Measurements from ENCODE around the gene ST6GALNAC2.

ST6GALNAC2 gene

GRCh38 chr17:76553178-76553908, 32.3 kb downstream of the ST6GALNAC2 start:
- no peak for DNase-seq

DNA sequence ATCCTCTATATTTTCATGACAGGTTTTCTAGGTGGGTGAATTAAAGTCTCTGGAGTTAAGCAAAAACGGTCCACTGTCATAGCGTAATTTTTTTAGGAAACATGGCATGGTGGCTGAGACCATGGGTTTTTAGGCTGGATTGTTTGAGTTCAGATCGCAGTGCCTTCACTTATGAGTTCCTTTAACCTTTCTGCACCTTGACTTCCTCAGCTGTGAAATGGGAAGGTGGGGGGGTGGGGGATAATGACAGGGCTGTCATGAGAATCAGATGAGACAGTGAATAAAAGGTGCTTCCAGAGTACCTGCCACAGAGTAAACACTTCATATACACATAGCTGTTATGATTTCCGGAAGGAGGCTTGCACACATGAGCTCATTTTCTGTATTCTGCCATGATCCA, 34.0 kb downstream of the ST6GALNAC2 start:
- no peak for DNase-seq

DNA sequence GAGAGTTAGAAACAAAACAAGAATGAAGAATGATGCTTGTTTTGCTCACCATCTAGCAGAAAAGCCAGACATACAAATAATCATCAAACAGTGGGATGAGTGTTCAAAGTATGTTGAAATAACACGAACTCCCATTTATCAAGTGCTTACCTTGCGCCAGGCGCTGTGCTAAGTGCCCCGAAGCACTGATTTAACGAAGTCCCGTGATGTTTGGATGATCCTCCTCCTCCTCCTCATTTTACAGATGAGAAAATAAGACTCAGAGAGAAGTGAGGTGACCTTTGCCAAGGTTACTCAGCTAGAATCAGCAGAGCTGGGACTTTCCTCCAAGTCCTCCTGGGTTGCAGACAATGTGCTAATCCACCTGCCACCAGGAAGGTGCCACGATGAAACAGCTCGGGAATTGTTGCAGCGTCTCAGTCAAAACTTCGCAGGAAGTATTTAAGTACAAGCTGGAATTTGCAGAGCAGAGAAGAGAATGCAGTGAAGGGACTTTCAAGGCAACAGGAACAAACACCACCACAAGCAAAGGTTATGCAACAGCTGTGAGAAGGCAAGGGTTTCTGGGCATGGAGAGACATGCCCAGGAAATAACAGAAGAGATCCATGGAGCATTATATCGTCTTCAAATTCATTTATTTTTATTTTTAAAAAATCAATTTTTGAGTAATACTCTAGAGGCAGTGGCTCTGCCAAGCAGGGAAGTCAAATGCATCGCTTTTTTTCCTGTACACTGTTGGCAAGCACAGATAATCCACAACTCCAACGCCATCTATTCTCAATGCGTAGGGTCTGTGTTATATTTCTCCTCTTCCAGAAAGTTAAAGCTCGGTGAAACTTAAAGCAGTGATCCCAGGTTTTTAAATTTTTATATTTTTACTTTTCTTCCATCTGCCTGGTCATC, 34.7 kb downstream of the ST6GALNAC2 start:
- no peak for DNase-seq

DNA sequence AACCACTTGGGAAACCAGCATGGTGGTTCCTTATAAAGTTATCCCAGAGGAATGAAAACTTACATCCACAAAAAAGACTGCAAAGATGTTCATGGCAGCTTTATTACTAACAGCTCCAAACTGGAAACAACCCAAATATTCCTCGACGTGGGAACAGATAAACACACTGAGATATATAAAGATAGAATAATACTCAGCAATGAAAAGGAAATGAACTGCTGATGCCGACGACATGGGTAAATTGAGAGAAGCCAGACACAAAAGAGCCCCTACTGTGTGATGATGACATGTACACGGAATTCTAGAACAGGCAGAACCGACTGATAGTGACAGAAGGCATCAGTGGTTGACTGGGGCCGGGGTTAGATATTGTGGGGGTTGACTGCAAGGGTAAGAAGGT, 36.1 kb downstream of the ST6GALNAC2 start:
- DNase-seq: no peak

- no peak for DNase-seq
Observed at GRCh38 chr17:76549215-76549518, 36.5 kb downstream of the ST6GALNAC2 start.

- DNase-seq: no peak
Observed at GRCh38 chr17:76548378-76549214, 37.1 kb downstream of the ST6GALNAC2 start.

GRCh38 chr17:76547642-76548202, 37.9 kb downstream of the ST6GALNAC2 start:
- no peak for DNase-seq

- peak; percentile 57 for DNase-seq
Observed at GRCh38 chr17:76547183-76547641, 38.4 kb downstream of the ST6GALNAC2 start.

DNA sequence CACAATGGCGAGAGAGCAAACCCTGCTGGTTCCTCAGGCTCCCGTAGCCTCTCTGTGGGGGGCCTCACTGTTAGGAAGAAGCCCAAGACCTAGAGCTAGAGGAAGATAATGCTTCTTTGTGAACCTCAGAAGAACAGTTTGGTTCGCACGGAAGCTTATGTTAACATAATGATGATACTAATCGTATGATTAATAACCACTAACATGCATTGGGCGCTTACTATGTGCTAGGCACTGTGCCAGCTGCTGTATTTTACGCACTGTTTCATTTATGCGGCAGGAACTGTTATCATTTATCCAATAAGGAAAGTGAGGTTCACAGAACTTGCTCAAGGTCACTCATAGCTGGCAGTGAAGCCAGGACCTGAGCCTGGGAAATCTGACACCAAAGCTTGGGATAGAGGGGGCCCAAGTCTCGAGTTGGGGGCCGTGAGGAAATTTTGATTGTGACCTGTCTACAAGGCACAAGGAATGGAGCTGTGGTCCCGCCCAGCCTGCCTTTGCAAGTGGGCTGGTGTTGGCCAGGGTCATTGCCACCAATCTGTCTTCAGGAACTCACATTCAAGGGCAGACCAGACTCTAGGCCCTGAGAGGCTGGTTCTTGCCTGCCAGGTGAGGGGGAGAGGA, 39.0 kb downstream of the ST6GALNAC2 start:
- no peak for DNase-seq

- no peak for DNase-seq
Observed at GRCh38 chr17:76545918-76546555, 39.6 kb downstream of the ST6GALNAC2 start.

GRCh38 chr17:76544546-76545365, 40.9 kb downstream of the ST6GALNAC2 start:
- DNase-seq: no peak

GRCh38 chr17:76543826-76544545, 41.7 kb downstream of the ST6GALNAC2 start:
- DNase-seq: no peak

- no peak for DNase-seq
Observed at GRCh38 chr17:76543482-76543825, 42.2 kb downstream of the ST6GALNAC2 start.

DNA sequence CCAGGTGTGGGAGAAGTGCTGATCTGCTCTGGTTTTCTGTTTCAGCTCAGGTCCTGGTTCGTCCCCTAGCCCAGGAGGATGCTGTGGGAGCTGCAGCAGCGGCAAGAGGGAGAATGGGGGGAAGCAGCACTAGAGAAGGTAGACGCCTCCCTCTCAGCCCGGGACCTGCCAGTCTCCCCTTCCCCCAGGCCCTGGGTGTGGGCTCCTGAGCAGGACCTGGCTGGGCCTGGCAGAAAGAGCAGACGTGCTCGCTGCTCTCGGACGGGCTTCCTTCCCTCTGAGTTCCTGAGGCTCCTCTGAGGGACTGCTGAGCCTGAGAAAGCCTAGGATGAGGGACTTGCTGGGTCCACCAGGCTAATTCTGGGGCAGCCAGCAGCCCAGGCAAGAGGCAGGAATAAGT, 42.7 kb downstream of the ST6GALNAC2 start:
- DNase-seq: no peak

DNA sequence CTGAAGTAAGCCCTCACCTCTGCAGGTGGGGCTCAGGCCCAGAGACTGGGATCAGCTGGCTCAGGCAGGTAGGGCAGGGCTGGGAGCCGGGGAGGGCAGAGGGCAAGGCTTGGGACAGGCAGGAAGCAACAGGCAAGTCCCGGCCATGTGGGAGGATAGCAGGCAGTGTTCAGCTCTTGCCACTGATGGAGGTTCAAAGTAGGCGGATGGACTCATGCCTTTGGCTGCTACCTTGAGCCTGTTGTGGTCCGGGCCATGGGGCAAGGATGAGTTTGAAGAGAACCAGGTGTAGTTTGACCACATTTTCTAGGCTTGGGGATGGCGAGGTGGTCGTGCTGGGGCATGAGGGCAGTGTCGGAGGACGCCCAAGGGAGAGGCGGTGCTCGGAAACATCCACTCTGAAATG, 43.1 kb downstream of the ST6GALNAC2 start:
- no peak for DNase-seq

DNA sequence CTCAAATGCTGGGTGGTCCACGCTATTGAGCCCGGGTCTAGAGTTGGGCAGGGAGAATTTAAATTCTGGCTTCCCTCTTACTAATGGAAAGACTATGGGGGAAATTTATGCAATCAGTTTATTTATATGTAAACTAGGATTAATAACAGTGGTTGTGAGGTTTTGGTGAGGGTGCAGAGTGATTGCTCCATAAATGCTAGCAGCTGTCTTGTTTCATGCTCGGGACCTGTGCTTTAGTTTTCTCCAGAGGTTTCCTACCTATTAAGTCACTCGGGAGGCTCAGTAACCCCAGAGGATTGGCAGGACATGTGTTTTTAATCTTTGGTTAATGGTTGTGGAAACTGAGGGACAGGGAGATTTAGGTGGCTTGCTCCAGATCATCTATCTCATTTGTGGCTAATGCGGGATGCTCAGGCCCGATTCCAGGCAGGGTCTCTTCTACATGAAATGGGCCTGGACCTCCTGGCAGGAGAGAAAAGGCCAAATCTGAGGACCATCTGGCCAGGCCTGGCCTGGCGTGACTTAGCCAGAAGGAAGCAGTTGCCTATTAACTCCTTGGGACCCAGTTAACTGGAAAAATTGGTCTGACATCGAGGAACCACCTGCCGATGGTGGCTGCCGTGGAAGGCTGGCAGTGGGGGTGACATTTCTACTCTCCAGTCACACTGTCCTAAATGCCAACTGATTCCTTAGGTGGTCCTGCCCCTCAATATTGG, 43.8 kb downstream of the ST6GALNAC2 start:
- DNase-seq: no peak

GRCh38 chr17:76540381-76541300, 45.0 kb downstream of the ST6GALNAC2 start:
- no peak for DNase-seq

GRCh38 chr17:76539631-76540271, 45.9 kb downstream of the ST6GALNAC2 start, which contains the start of gene PRCD:
PRCD (plus strand) TSS chr17:76540044; CDS start chr17:76540142, 98 bp downstream.
- no peak for DNase-seq
